Esophagus muscularis mucosa (tissue), 4 donors: Measurements from ENCODE around the gene ACOT12.

Experiments used
- EP300 ChIP-seq: sonication (generic); formaldehyde crosslinking; IDR thresholded peaks from one replicate; pipeline ENCODE4 v1.6.1; 2017; ENCODE audit warnings: antibody characterized with exemption
- POLR2A ChIP-seq: fragments of 450-650 bp; IDR thresholded peaks from one replicate; pipeline ENCODE4 v1.6.1; 2017; ENCODE audit warnings: antibody characterized with exemption, moderate library complexity, mild to moderate bottlenecking, low read depth
- POLR2AphosphoS5 ChIP-seq, 2 donors: sonication (generic); formaldehyde crosslinking; IDR thresholded peaks; one replicate each; pipeline ENCODE4 v1.6.1; 2017; ENCODE audit warnings: antibody characterized with exemption in 2 of 2
- TF ChIP-seq, protein P1 (sequence below), 3 experiments: fragments of 200-600 bp in 2 of 3; fragments of 450-650 bp in 1 of 3; sonication (generic) in 2 of 3; IDR thresholded peaks; one replicate each; pipeline ENCODE4 v1.5.1; 2017 to 2019; ENCODE audit warnings: antibody characterized with exemption in 3 of 3, mild to moderate bottlenecking in 2 of 3, moderate library complexity in 1 of 3

- TF ChIP-seq POLR2A: no peak
- TF ChIP-seq, protein P1, sequence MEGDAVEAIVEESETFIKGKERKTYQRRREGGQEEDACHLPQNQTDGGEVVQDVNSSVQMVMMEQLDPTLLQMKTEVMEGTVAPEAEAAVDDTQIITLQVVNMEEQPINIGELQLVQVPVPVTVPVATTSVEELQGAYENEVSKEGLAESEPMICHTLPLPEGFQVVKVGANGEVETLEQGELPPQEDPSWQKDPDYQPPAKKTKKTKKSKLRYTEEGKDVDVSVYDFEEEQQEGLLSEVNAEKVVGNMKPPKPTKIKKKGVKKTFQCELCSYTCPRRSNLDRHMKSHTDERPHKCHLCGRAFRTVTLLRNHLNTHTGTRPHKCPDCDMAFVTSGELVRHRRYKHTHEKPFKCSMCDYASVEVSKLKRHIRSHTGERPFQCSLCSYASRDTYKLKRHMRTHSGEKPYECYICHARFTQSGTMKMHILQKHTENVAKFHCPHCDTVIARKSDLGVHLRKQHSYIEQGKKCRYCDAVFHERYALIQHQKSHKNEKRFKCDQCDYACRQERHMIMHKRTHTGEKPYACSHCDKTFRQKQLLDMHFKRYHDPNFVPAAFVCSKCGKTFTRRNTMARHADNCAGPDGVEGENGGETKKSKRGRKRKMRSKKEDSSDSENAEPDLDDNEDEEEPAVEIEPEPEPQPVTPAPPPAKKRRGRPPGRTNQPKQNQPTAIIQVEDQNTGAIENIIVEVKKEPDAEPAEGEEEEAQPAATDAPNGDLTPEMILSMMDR (IDR thresholded peaks at IDR 0.05): no peak
- no peak for TF ChIP-seq EP300
- no peak for TF ChIP-seq POLR2AphosphoS5 (IDR thresholded peaks at IDR 0.05)
Measured at GRCh38 chr5:81435023-81435422, 41.1 kb upstream of the ACOT12 start.
